ENCODE measurements around the gene SELENOS.
"Not testable (repeated sequence)": the region's sequence is repeated elsewhere in the genome, so short reads cannot be mapped to it uniquely, and the experiment has no call there.

Gene SELENOS

GRCh38 chr15:101309436-101310160, 32.3 kb upstream of the SELENOS start:
- DNase-seq (ENCODE audit: low spot score): no peak

- DNase-seq (ENCODE audit: low spot score): no peak
Observed at GRCh38 chr15:101308604-101309435, 31.5 kb upstream of the SELENOS start.

GRCh38 chr15:101307897-101308603, 30.8 kb upstream of the SELENOS start:
- no peak for DNase-seq (ENCODE audit: low spot score)

- no peak for DNase-seq (ENCODE audit: low spot score)
Observed at GRCh38 chr15:101307048-101307896, 30.0 kb upstream of the SELENOS start.

GRCh38 chr15:101306341-101307047, 29.2 kb upstream of the SELENOS start:
- DNase-seq (ENCODE audit: low spot score): no peak

- DNase-seq (ENCODE audit: low spot score): no peak
Observed at GRCh38 chr15:101305820-101306255, 28.6 kb upstream of the SELENOS start.

GRCh38 chr15:101303408-101303807, 26.1 kb upstream of the SELENOS start:
- no peak for DNase-seq (ENCODE audit: low spot score)

- no peak for DNase-seq (ENCODE audit: low spot score)
Observed at GRCh38 chr15:101296418-101297405, 19.4 kb upstream of the SELENOS start.

GRCh38 chr15:101295607-101296161, 18.4 kb upstream of the SELENOS start:
- DNase-seq (ENCODE audit: low spot score): no peak

- DNase-seq (ENCODE audit: low spot score): peak; percentile 94
Observed at GRCh38 chr15:101294731-101295606, 17.7 kb upstream of the SELENOS start, which contains the start of gene SNRPA1. Gene SNRPA1, minus strand, starts transcription at chr15:101295248. Its CDS starts 70 bp downstream, at chr15:101295178.

GRCh38 chr15:101293122-101293521, 15.8 kb upstream of the SELENOS start:
- DNase-seq (ENCODE audit: low spot score): no peak

- peak; percentile 44 for DNase-seq (ENCODE audit: low spot score)
Observed at GRCh38 chr15:101288905-101289513, 11.7 kb upstream of the SELENOS start.

- not testable (repeated sequence) for DNase-seq (ENCODE audit: low spot score)
Observed at GRCh38 chr15:101287342-101287741, 10.1 kb upstream of the SELENOS start.

GRCh38 chr15:101286471-101287114, 9.3 kb upstream of the SELENOS start:
- no peak for DNase-seq (ENCODE audit: low spot score)

GRCh38 chr15:101283931-101284330, 6.6 kb upstream of the SELENOS start:
- no peak for DNase-seq (ENCODE audit: low spot score)

GRCh38 chr15:101280007-101280406, 2.7 kb upstream of the SELENOS start:
- no peak for DNase-seq (ENCODE audit: low spot score)

GRCh38 chr15:101277943-101278564, 769 bp upstream of the SELENOS start:
- DNase-seq (ENCODE audit: low spot score): no peak

Measured in CD4-positive, alpha-beta T cell treated with Interleukin-6 at 100 ng/mL for 8 hours (primary cell).